A673 (cell line): ENCODE data around the gene LHFPL2.

Experiments
- EZH2 ChIP-seq: fragments of 200-600 bp; sonication (generic); IDR thresholded peaks from 2 replicates; pipeline ENCODE4 v1.6.1; 2017; ENCODE audit warnings: borderline replicate concordance, low read depth, mild to moderate bottlenecking, mixed read lengths, antibody characterized with exemption, low read length; ENCODE audit not compliant: poor library complexity, severe bottlenecking
- TF ChIP-seq, protein P1 (sequence below): fragments of 300-800, 200-600 bp; sonication (generic); conservative IDR thresholded peaks from 2 replicates; pipeline ENCODE4 v1.5.1; 2017; ENCODE audit warnings: low read depth, mild to moderate bottlenecking, antibody characterized with exemption, low read length, moderate library complexity, mixed read lengths

DNA sequence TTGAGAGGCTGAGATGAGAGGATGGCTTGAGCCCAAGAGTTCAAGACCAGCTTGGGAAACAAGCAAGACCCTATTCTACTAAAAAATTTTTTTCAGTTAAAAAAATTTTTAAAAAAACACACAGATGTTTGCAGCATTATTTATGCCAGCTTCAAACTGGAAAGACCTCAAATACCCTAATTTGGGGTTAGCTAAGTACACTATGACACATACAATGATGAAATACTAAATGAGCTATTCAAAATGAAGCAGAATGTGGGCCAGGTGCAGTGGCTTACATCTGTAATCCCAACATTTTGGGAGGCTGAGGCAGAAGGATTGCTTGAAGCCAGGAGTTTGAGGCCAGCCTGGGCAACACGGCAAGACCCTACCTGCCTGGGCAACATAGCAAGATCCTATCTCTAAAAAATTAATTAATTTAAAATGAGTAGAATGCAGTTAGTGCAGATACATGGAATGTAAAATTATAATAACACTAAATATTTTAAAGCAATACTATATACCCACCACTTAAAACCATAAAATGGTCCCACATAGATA lies 44.9 kb downstream of the LHFPL2 start:
- TF ChIP-seq EZH2, result no peak
- TF ChIP-seq, protein P1, sequence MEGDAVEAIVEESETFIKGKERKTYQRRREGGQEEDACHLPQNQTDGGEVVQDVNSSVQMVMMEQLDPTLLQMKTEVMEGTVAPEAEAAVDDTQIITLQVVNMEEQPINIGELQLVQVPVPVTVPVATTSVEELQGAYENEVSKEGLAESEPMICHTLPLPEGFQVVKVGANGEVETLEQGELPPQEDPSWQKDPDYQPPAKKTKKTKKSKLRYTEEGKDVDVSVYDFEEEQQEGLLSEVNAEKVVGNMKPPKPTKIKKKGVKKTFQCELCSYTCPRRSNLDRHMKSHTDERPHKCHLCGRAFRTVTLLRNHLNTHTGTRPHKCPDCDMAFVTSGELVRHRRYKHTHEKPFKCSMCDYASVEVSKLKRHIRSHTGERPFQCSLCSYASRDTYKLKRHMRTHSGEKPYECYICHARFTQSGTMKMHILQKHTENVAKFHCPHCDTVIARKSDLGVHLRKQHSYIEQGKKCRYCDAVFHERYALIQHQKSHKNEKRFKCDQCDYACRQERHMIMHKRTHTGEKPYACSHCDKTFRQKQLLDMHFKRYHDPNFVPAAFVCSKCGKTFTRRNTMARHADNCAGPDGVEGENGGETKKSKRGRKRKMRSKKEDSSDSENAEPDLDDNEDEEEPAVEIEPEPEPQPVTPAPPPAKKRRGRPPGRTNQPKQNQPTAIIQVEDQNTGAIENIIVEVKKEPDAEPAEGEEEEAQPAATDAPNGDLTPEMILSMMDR, result no peak
